Activated naive CD4-positive, alpha-beta T cell treated with Interleukin-2 at 50 U/mL for 16 hours (primary cell): ENCODE data around the gene DRG1.
A peak's percentile ranks its signal among the peaks of the same experiment; 100 is the strongest.
"Not testable (repeated sequence)": the region's sequence is repeated elsewhere in the genome, so short reads cannot be mapped to it uniquely, and the experiment has no call there.

Experiments
- DNase-seq: peaks from one replicate; pipeline ENCODE4 v3.0.0-alpha.2; 2020

DRG1 gene, protein sequence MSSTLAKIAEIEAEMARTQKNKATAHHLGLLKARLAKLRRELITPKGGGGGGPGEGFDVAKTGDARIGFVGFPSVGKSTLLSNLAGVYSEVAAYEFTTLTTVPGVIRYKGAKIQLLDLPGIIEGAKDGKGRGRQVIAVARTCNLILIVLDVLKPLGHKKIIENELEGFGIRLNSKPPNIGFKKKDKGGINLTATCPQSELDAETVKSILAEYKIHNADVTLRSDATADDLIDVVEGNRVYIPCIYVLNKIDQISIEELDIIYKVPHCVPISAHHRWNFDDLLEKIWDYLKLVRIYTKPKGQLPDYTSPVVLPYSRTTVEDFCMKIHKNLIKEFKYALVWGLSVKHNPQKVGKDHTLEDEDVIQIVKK

DNA sequence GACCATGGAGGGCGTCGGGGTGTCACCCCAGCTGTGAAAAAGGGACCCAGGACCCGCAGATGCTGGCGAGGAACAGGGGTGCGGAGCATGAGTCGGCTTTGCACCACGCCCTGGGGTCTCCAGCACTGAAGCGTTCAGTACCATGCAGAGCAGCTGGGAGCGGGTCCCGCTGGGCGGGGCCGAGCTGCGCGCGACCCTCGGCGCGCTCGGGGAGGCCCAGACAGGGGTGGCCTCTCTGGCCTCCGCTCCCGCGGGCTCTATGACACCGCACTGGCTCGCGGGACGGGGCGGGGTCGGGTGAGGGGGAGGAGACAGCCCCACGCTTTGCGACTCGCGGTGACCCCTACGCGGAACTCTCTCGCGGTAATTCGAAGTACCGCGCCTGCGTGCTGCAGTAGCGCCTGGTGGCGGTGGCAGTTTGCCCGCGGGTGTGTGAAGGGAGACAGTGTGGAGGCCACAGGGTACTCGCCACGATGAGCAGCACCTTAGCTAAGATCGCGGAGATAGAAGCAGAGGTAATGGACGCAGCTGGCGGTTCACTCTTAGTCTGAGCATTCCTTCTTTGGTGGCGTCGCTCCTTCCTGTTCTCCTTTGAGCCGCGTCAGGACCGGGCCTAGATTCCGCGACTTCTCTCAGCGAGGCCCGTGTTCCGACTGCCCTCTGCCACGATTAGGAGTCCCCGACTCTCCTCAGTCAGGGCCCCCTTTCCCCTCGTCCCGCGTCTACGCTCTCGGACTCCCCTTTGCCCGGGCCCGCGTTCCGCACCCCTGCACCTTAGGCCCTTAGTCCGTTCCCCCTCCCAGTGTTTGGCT, at the start of gene DRG1:
Gene DRG1, plus strand, starts transcription at position 394 of the 812 bp plus-strand sequence. Its CDS starts 80 bp downstream, at position 474.
- peak; percentile 98 for DNase-seq

DNA sequence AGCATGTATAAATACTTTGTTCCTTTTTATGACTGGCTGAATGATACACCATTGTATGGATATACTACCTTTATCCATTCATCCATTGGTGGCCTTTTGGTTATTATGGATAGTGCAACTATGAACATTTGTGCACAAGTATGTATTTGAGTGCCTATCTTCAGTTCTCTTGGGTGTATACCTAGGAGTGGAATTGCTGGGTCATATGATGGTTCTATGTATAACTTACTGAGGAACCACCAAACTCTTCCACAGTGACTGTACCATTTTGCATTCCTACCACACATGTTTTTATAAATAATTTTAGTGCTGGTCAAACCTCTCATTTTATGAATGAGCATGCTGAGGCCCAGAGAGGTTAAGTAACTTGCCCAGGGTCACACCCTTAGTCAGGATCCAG, 49.4 kb upstream of the DRG1 start:
- DNase-seq: no peak

DNA sequence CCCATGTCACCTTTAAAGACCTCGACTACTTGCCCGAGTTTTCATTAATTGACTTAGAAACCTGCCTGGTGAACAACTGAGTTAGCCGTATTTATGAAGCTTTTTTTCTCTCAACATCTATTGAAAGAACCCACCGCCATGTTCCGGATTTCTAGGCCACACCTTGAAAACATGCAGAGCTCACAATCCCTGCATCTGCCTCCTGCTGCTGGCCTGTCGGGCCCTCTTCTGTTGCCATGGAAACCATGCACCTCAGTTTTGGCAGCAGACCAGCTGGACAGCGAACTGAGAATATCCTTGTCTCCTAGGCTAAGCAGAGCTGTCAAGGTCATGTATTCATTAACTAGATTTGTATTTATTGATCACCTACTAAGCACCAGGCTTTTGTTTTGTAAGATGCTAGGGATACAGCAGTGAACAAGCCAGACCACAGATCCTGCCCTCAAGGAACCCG, 49.0 kb upstream of the DRG1 start:
- DNase-seq: no peak

DNA sequence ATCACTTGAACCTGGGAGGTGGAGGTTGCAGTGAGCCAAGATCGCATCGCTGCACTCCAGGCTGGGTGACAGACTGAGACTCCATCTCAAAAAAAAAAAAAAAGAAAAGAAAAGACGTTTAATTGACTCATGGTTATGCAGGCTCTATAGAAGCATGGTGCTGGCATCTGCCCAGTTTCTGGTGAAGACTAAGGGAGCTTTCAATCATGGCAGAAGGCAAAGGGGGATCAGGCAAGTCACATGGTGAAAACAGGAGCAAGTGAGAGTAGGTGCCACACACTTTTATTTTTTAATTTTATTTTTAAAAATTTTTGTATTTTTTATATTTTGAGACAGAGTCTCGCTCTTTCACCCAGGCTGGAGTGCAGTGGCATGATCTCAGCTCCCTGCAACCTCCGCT, 44.9 kb upstream of the DRG1 start:
- DNase-seq: no peak

DNA sequence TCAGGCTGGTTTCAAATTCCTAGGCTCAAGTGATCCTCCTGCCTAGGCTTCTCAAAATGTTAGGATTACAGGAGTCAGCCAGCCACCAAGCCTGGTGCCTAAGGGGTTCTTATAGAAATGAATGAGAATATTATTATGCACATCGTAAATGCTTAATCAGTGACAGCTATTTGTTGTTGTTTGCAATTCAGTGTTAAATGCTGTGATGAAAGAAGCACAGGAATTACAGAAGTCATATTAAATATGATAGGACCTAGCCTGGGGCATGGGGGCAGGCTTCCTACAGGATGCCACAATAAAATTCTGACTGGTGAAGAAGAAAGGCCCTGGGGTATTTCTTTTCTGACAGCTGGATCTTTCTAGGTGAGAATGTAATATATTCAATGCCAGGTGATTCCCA, 39.4 kb upstream of the DRG1 start:
- DNase-seq: no peak

DNA sequence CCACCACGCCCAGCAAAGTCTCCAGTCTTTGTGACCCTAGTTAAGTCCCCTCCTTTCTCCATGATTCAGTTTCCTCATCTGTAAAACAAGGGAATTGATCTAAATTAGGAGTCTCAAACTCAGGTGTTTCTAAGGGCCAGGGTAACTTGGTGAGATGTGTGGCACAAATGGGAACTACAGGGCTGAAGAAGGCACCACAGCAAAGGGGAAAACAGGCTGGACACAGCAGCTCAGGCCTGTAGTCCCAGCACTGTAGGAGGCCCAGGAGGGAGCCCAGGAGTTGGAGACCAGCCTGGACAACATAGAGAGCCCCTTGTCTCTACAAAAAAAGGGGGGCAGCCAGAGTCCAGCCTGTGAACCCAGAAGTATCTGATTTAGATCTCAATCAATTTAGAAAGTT, 37.7 kb upstream of the DRG1 start:
- no peak for DNase-seq

DNA sequence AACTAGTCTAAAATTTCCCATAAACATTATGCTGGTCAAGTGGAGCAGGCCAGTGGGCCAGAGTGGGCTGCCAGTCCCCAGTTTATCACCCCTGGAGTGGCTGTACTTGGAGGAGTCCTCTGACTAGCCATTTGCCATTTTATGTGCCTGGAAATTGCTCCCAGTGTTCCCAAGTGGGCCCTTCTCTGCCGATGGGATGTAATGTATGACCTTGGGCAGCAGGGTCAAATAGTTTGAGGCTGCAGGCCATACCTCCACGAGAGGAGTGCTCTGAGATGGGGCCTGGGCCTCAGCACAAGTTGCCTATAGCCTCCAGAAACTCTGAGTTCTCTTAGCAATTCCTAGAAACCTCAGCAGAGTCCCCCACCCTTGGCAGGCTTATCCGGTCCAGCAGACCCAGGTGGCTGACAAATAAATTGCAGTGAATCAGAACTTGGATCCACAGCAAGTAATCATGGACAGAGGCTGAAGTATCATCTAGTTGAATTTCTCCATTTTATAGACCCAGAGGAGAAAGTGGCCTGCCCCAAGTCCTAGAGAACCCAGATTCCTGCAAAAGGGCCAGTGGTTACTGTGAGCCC, 35.4 kb upstream of the DRG1 start:
- DNase-seq: no peak

DNA sequence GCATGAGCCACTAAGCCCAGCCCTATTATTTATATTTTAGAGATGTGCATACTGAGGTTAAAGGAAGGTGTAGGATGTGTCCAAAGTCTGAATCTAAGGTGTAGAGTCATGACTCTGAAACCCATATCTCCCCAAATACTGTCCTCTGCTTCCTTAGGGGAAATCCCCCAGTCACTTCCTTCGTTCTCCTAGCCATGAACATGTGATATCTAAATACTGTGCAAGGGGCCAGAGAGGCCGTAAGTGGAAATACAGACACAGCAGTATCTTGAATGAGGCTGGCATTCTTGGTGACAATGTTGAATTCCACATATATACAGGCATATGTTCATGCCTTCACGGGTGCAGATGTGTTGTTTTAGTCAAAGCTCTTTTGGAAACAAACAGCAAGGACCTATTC, 32.0 kb upstream of the DRG1 start:
- no peak for DNase-seq

DNA sequence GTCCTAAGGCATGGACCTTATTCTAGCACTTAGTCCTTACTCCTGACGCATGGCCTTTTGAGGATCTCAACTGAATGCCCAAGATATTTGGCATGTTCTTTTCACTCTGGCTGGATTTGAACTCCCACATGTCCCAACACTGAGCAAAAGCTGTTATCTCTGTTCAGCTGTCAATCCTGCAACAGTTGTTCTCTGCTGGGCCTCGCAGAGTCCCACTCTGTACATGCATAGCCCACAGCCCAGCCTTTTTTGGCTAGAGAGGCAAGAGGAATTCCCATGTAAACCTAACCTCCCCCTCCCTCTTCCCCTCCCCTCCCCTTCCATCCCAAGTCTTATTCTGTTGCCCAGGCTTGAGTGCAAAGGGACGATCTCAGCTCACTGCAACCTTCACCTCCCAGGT, 21.8 kb upstream of the DRG1 start:
- no peak for DNase-seq

DNA sequence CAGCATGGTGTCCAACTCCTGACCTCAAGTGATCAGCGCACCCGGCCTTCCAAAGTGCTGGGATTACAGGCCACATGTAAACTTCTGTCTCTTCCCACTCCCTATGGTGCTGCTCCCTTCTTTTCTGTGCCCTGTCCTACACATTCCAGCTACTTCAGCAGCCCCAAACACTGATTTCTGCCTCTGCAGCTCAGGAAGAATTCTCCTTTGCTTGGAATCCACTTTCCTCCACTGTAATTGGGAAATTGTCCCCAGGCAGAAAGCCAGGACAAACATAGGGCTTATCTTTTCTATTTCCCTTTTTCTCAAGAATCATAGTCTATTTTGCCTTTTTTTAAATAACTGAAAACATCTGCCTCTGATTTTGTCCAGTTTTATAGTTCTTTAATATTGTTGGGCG, 21.3 kb upstream of the DRG1 start:
- DNase-seq: no peak

DNA sequence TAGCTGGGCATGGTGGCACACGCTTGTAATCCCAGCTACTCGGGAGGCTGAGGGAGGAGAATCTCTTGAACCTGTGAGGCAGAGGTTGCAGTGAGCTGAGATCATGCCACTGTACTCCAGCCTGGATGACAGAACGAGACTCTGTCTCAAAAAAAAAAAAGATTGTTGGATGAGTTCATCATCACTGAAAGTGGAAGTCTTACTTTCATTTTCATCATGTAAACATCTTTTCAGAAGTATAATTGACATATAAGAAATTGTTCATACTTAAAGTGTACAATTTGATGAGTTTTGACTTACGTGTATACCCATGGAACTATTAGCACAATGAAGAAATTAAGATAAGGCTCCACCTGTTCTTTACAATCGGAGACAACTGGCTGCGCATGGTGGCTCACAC, 20.8 kb upstream of the DRG1 start:
- not testable (repeated sequence) for DNase-seq

DNA sequence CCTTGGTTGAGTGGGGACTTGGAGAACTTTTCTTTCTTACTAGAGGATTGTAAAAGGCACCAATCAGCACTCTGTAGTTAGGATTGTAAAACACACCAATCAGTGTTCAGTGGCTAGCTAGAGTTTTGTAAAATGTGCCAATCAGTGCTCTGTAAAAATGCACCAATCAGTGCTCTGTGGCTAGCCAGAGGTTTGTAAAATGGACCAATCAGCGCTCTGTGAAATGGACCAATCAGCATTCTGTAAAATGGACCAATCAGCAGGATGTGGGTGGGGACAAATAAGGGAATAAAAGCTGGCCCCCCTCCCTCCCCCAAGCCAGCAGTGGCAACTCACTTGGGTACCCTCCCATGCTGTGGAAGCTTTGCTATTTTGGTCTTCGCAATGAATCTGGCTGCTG, 5.5 kb upstream of the DRG1 start:
- no peak for DNase-seq

DNA sequence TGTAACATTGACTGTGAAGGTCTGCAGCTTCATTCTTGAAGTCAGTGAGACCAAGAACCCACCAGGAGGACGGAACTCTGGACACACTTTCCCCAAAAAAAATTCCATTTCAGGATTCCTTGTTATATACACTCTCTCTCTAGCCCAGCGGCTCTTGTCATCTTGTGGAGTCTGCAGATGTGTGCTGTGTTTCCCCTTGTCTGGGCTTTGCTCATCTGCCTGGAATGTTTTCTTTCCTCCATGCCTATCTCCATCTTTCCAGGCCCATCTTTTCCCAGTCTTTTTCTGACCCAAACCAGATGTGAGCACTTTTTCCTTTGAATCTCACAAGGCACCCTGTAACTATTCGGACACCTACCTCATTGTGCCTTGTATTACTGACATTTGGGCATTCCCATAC, 5.1 kb upstream of the DRG1 start:
- no peak for DNase-seq

DNA sequence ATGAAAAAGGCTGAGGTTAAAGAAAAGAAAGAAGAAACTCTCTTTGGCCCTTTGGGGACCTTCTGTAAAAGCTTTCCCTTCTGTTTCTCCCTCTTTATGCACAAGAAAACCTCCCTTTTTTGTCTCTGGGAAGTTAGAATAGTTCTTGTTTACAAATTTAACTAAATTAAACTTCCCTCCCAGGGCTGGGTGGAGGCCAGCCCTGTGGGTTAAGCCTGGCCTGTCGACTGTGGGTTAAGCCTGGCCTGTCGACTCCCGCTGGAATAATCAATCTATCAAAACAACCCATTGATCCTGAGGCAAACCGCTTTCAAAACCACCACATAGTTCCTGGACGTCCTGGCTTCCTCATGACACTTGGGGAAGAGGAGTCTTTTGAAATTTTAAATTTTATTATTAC, 1.2 kb upstream of the DRG1 start:
- DNase-seq: no peak

DNA sequence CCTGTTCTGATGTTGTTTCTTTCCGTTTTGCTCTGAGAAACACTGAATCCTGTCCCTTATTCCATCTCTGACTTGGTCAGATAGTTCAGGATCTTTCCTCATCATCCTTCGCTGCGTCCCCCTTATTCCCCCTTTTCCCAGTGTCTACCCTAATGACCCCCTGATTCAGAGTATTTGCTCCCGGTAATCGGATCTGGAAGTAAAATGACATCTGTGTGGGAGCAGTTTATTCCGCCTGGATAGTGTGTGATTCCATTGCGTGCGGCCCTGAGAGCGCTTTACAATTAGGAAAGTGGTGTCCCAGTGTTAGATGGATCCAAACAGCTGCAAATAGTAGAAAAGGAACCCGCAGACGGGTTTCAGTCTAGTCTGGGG, 606 bp downstream of the DRG1 start:
- no peak for DNase-seq

DNA sequence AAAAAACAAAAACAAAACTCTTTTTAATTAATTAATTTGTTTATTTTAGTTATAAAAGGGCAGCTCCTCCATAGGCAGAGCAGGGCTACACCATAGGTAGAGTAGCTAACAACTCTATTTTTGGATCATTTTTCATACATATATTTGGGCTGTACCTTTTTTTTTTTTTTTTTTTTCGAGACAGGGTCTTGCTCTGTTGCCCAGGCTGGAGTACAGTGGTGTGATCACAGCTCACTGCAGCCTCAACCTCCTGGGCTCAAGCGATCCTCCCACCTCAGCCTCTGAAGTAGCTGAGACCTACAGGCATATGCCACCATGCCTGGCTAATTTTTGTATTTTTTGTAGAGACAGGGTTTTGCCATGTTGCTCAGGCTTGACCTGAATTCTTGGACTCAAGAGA, 2.9 kb downstream of the DRG1 start:
- not testable (repeated sequence) for DNase-seq

DNA sequence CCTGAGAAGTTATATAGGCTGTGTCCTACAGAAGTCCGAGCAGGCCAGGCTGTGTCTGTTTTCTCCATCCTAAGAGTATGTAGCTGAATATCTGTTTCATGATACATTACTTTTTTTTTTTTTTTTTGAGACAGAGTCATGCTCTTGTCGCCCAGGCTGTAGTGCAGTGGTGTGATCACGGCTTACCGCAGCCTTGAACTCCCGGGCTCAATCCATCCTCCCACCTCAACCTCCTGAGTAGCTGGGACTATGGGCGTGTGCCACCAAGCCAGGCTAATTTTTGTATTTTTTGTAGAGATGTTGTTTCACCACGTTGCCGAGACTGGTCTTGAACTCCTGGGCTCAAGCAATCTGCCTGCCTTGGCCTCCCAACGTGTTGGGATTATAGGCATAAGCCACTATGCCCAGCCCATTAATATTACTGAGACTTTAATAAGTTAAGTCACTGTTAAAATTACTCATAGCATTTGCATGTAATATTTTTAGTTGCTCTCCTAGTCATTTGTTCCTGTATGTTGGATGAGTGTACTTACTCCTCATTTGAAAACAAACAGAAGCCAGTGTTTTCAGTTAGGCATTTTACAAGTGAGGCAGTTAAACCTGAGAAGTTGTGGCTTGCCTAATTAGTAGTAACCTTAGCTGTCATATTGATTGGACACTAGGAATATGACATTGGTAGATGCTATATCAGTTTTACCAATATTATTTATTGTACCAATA, 26.1 kb downstream of the DRG1 start:
- no peak for DNase-seq

DNA sequence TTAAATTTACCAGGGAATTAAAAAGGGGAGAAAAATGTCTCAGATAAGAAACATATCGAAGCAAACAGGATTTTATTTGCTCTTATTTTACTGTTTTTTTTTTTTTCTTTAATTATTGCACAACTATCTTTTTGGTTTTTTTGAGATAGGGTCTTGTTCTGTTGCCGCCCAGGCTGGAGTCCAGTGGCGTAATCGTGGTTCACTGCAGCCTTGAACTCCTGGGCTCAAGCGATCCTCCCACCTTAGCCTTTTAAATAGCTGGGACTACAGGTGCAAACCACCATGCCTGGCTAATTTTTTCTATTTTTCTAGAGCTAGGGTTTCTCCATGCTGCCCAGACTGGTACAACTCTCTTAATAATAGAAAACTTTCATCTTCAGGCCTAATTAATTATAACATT, 32.5 kb downstream of the DRG1 start:
- no peak for DNase-seq

DNA sequence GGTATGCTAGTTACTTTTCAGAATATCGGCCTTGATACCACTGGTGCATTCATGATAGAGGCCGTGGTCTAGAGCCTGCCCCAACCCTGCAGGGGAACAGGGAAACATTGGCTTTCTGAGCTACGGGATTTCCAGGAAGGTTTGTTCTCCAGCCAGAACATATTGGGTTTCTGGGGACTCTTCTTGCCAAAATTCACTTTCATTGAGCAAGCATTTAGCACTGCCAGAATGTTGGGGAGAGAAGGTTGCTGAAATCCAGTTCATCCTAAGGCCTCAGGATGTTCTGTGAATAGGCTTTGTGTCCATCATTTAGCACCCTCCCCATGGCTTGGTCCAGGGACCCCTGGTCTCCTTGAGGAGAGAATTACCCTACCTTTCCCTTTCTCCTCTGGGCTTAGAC, 36.7 kb downstream of the DRG1 start:
- no peak for DNase-seq

DNA sequence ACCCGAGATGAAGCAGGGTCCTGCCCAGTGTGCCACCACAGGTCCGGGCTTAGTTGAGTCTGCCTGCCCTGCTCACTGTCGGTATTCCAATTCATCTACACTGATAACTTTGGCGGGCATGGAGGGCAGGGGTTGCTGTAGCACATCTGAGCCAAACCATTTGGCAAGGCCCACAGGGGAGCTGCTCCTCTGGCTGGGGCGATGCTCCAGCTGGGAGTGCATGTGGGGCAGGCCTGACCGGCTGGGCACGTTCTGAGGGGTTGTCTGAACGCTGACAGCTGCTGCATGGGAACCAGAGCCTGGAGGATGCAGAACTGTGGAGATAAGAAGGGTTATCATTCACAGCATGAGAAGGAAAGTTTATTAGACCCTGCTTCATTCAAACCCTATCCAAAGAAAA, 40.4 kb downstream of the DRG1 start:
- DNase-seq: no peak

DNA sequence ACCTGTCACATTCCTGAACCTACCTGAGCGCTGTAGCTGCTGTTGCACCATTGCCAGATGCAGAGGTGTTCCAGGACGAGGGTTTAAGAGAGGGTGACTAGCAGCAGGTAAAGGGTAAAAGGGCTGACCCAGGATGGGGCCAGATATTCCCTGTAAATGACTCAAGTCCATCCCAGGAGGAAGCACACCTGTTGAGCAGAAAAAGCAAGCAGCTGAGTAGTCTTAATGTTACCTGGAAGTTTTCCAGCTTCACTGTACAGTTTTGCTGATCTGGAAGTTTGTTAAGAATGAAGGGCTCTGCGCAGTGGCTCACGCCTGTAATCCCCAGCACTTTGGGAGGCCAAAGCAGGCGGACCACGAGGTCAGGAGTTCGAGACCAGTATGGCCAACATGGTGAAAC, 41.3 kb downstream of the DRG1 start:
- DNase-seq: no peak

DNA sequence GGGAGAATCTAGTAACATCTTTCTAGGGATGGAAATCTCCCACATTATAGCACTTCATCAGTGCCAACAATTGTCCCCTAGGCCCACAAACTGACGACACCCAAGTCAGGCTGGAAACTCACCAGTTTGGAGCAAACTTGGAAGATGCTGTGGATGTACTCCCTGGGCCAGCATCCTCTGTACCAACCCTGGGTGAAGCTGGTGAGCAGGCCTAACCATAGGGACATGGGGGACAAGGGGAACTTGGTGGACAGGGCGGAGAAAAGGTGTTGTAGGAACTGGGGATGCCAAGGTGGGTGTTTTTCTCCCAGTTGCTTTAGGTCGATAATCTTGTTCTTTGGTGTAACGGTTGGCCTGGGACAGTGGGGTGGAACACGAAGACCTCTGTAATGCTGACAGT, 42.2 kb downstream of the DRG1 start:
- DNase-seq: no peak

DNA sequence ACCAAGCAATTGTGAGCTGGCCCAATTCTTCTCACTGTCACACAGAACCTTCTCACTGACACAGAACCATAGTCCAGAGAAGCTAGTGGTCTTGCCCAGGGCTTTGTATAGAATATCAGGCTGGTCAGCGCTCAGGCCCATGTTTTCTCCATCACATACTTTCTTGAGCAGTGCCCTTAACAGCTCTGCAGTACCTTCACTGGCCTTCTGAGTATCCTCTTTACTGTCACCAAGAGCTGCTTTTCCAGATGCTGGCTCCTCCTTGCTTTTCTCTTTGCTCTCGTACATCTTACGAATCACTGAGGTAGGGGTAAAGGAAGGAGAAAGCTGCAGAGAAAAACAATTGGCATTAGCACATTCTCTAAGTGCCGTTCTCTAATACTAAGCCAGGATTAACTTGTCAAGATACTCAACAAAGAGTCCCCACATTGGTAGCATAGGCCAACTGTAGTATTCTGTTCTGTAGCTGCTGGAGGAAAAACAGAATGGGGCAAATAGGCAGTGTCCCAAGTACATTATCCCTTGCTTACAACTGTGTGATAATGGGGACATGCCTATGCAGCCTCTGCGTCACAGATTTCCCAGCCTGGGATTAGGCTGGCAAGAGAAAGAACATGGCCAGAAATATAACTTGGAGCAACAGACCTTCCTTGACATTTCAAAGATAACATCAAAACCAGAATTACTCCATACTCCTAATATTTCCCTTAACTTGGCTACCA, 43.5 kb downstream of the DRG1 start:
- DNase-seq: no peak
